DMS79 treated with DMSO at 0.1 percent for 48 hours (cell line): Measurements from ENCODE around the gene ROCK1.
"Not testable (repeated sequence)": the region's sequence is repeated elsewhere in the genome, so short reads cannot be mapped to it uniquely, and the experiment has no call there.

Source experiments
- DNase-seq: peaks from one replicate; lab custom pipeline; 2025; lab: John Stamatoyannopoulos, UW

Gene ROCK1

DNA sequence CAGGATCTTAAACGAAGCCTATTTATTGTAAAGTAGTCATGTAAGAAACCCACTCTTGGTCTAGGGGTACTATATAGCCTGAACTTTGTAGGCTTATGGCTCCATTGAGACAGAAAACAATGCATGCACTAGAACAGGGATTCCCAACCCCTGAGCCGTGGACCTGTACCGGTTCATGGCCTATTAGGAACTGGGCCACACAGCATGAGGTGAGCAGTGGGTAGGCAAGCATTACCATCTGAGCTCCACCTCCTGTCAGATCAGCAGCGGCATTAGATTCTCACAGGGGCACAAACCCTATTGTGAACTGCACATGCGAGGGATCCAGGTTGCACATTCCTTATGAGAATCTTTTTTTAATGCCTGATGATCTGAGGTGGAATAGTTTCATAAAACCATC, 59.2 kb downstream of the ROCK1 start:
- no peak for DNase-seq

DNA sequence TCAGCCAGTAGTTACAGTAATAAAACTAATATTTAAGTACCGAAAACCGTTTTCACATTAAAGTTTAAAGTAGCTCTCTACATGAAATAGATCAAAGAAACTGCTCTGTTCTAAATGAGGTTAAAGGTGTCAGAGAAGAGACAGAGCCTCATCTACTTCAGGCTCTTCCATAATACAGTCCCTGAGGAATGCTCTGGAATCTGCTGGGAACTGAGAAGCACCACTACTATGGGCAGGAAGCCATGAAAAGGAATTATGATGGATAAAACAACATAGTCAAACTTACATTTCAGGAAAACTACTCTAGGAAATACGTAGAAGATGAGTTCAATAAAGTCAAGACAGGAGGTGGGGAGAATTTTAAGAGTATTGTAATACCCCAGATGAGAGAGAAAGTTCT, 60.0 kb downstream of the ROCK1 start:
- no peak for DNase-seq

DNA sequence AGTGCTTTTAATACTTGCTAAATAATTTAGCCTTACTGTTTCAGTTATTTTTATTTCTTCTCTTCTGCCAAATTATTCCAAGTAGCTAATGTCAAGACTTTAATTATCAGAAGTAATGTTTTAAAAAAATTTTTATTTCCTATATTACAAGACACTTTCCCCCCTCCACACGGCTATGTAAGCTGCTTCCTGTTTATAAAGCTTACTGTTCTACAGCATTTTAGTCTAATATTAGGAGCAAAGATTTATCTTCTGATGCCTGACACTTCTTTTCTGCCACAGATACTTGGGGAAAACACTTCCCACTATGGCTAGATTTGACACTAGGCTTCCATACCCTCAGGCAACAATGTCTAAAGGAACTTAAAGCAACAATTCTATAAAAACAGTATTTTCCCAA, 62.3 kb downstream of the ROCK1 start:
- DNase-seq = no peak

DNA sequence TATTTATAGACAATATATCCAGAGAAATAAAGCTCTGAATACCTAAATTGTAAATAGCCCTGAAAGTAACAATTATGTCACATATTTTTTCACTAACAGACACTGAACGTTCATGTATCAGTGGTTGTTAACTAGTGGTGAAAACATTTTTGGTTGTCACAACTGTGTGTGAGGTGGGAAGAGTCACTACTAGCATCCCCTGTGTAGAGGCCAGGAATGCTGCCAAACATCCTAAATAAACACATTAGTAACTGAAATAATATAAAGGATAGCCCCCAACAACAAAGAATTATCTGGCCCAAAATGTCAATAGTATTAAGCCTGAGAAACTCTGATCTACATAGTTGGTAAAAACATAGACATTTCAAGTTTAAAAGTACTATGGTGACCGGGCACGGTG, 64.5 kb downstream of the ROCK1 start:
- DNase-seq = no peak

DNA sequence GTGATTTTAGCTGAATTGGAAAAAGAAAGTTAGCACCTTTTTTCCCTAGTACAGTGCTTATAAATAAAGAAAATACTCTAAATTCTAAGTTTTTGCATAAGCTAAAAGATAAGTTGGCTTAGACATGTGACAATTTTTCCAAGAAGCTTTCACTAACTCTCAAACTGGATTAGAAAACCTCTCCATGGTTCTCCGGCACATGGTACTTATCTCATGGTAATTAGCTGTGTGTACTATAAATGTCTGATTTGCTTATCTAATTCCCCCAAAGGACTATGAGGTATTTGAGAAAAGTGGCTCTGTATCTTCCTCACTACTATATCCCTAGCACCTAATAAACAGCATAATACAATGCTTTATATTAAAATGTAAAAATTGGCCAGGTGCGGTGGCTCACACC, 71.1 kb downstream of the ROCK1 start:
- DNase-seq = no peak

DNA sequence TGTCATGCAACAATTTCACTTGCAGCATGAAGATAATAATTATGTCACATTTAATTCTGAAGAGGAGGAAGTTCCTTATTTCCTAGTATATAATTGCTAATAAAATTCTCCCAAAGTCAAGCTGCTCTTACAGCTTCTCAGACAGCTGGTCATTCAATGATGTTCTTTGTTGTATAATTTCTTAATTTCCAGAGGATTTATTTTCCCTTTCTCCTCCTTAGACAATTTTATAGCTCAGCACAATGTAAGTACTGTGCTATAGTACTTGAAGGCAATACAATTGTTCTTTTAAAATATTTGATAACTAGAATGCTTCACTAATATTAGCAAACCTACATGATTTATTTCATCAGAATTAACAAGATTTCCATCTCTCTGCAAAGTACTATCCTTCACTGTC, 73.4 kb downstream of the ROCK1 start:
- no peak for DNase-seq

DNA sequence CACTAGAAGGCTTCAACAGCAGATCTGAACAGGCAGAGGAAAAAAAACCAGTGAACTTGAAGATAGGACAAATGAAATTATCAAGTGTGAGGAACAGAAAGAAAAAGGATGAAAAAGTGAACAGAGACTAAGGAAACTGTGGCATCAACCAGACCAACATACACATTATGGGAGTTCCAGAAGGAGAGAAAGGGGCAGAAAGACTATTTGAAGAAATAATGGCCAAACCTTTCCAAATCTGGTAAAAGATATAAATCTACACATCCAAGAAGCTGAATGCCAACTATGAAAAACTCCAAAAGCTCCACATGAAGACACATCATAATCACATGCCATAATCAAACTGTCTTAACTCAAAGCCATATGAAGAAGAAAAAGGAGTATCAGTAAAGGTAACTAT, 79.8 kb downstream of the ROCK1 start:
- no peak for DNase-seq

DNA sequence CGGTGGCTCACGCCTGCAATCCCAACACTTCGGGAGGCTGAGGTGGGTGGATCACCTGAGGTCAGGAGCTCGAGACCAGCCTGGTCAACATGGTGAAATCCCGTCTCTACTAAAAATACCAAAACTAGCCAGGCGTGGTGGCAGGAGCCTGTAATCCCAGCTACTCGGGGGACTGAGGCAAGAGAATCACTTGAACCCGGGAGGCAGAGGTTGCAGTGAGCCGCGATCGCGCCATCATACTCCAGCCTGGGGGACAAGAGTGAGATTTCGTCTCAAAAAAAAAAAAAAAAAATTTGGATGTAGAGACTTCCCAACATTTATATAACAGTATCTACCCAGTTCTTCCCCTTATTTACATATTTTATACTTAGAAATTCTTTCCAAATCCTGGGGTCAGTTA, 93.4 kb downstream of the ROCK1 start:
- not testable (repeated sequence) for DNase-seq

DNA sequence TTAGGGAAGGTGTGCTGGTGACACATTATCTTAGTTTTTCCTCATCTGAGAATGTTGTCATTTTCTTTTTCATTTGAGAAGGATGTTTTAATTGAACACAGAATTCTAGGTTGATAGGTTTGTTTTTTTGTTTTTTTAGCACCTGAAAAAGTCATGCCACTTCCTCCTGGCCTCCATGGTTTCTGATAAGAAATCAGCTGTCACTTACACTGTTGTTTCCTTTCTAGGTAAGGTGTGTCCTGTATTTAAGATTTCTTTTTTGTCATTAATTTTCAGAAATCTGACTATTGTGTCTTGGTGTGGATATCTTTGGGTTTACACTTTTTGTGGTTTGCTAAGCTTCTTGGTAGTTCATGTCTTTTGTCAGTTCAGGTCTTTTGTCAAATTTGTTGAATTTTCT, 99.3 kb downstream of the ROCK1 start:
- DNase-seq = no peak

DNA sequence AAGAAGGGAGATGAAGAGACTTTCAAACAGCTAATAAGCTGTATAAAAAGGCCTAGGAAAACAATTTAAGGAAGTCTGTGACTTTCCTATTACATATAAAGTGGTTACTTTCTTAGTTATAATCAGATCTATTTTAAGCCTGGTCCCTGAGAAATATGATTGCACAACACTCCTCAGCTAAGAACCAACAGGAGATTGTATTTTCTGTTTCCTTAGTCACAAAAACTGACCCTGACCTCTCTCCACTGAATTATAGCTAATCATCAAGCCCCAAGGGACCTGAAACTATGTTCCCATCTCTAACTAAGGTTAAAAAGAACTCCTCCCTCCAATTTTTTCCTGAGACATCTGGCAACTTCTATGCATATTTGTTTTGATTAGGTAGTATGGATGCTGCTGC, 106.9 kb downstream of the ROCK1 start:
- DNase-seq = no peak

DNA sequence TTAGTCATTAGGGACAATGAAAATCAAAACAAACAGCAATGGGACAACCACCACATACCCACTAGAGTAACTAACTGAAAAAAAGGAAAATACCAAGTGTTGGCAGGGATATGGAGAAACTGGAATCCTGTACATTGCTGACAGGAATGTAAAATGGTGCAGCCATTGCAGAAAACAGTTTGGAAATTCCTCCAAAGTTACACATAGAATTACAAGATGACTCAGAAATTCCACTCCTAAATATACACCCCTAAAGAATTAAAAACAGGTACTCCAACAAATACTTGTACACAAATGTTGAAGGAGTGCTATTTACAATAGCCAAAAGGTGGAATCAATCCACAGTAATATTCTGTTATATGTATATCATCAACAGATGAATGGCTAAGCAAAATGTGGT, 110.9 kb downstream of the ROCK1 start:
- no peak for DNase-seq

DNA sequence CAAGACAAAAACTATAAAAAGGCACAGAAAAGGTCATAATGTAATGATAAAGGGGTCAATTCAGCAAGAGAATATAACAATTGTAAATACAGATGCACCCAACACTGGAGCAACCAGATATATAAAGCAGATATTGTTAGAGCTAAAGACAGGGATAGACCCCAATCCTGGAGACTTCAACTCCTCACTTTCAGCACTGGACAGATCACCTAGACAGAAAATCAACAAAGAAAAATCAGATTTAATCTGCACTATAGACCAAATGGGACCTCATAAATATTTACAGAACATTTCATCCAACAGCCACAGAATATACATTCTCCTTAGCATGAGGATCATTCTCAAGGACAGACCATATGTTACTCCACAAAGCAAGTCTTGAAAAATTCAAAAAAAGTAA, 114.2 kb downstream of the ROCK1 start:
- no peak for DNase-seq

DNA sequence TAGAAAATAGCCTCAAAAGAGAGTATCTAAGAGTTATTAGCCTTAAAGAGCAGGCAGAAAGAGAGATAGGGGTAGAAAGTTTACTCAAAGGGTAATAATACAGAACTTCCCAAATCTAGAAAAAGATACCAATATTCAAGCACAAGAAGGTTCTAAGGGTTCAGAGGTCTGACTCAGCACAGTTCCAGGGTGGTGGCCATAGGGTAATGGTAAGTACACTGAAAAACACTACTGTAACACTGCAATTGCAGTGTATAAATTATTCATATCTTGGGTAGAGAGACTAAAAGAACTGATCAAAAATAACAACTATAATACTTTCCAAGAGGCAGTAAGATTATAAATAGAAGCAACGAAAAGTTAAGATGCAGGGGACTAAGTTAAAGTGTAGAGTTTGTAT, 115.2 kb downstream of the ROCK1 start:
- DNase-seq = no peak

DNA sequence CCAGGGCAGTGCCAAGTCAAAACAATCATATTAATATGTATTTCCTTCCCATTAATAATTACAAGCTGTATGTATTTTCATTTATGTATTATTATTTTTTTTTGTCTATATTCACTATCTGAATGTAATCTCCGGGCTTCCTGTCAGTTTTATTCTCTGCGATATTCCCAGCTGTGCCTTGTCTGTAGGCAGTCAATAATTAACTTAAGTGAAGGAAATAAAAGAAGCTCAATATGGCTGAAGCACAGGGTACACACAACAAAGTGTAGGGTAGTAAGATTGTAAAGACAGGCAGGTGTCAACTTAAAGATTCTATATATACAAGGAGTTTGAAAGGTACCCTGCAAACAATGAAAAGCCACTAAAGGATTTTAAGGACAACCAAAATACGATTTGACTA, 122.9 kb downstream of the ROCK1 start:
- DNase-seq = no peak

DNA sequence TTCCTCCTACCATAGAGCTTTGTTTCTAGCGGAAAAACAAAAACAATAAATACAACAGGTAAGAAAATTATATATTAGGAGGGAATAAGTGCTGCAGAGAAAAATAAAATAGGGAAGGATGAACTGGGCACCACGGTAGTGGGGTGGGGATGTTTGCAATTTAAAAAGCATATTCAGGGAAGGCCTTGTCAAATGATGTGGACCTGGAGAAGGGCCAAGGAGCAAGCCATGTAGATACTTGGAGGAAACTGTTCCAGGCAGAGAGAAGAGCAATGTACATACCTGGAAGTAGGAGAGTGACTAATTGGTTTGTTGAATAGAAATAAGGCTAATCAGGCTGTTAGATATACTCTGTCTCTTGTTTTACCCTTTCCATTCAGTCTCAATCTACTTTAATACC, 136.5 kb downstream of the ROCK1 start:
- DNase-seq = no peak

DNA sequence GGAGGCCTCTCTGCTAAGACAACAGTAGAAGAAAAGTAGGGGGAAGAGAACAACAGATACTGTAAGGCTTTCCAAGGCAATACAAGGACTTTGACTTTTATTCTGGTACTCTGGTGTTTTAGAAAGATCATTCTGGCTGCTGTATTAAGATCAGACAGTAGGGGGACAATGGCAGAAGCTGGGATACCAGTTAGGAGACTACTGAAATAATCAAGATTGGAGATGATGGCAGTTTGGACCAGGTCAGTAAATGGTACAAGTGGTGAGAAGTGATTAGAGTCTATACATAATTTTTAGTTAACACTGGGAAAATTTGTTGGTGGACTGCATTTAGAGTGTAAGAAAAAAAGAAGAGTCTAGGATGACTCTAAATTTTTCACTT, 139.7 kb downstream of the ROCK1 start:
- no peak for DNase-seq

DNA sequence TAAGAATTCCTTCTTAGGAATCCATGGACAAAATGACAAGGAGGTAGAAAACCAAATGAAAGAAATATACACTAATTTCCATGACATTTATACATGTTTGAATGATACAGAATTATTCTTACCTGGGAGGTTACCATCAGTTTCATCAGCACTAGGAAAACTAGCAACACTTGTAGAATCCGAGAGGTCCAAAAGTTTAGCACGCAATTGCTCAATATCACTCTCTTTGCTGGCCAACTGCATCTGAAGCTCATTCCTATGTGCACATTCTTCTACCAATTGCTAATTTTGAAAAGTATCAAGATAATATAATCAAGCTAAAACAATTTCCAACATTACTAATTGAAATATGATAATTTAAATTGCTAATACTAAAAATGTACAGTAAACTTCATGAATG, 144.8 kb downstream of the ROCK1 start:
- DNase-seq = no peak

DNA sequence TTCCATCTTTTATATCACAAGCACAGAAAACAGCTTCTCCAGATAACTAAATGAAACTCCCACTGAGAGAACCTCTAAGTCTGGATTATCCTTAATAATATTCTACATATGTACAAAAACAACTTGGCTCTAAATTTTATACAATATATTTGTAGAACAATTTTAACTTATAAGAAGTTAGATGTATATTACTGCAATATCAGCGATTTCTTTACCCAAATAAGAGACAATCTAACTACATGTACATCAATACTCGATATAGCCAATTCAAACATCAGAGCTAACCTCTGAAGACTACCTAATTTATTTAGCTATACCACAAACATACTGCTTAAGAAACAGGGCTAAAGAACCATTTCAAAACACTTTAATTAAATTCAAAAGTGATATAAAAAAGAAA, 148.6 kb downstream of the ROCK1 start:
- DNase-seq = no peak

DNA sequence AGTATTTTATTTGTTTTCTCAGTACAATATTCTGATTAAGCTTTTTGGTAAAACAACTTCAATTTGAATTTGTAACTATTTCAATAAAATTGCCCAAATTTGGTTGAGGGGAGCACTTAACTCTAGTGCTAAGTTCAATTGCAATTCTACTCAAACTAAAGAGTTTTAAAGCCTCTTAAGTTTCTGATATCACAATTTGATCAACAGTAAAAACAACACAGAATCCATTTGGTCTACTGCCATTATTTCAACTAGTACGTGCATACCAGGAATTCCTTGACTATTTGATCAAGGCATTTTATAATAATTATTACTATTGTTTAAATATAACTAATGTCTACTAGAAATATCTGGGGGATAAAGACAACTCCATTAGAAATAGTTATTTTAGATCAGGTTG, 150.9 kb downstream of the ROCK1 start:
- no peak for DNase-seq

DNA sequence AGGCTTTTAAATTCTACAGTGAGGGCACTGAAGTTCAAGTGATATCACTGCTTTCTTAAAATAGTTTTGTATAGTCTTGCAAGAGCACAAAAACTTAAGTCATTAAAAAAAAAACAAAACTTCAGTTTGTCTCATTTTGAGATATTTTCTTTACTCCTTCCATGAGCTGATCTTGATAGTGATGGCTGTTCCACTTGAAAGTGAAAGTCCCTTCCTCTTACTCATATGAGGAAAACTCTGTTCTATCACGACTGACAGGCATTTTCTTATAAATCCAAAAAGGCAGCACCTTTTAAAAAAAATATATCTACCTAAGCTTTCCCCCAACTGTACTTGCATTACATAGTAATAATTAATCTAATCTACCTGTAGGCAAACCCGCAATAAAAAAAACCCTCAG, 160.8 kb downstream of the ROCK1 start:
- DNase-seq = not testable (repeated sequence)
